NCI-H524 (cell line): ENCODE results near the gene CCAR1.
"Not testable (repeated sequence)": the region's sequence is repeated elsewhere in the genome, so short reads cannot be mapped to it uniquely, and the experiment has no call there.

Experiments used
- DNase-seq, 2 experiments: peaks; one replicate each; lab custom pipeline; 2025; lab: John Stamatoyannopoulos, UW

Gene CCAR1, protein sequence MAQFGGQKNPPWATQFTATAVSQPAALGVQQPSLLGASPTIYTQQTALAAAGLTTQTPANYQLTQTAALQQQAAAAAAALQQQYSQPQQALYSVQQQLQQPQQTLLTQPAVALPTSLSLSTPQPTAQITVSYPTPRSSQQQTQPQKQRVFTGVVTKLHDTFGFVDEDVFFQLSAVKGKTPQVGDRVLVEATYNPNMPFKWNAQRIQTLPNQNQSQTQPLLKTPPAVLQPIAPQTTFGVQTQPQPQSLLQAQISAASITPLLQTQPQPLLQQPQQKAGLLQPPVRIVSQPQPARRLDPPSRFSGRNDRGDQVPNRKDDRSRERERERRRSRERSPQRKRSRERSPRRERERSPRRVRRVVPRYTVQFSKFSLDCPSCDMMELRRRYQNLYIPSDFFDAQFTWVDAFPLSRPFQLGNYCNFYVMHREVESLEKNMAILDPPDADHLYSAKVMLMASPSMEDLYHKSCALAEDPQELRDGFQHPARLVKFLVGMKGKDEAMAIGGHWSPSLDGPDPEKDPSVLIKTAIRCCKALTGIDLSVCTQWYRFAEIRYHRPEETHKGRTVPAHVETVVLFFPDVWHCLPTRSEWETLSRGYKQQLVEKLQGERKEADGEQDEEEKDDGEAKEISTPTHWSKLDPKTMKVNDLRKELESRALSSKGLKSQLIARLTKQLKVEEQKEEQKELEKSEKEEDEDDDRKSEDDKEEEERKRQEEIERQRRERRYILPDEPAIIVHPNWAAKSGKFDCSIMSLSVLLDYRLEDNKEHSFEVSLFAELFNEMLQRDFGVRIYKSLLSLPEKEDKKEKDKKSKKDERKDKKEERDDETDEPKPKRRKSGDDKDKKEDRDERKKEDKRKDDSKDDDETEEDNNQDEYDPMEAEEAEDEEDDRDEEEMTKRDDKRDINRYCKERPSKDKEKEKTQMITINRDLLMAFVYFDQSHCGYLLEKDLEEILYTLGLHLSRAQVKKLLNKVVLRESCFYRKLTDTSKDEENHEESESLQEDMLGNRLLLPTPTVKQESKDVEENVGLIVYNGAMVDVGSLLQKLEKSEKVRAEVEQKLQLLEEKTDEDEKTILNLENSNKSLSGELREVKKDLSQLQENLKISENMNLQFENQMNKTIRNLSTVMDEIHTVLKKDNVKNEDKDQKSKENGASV

DNA sequence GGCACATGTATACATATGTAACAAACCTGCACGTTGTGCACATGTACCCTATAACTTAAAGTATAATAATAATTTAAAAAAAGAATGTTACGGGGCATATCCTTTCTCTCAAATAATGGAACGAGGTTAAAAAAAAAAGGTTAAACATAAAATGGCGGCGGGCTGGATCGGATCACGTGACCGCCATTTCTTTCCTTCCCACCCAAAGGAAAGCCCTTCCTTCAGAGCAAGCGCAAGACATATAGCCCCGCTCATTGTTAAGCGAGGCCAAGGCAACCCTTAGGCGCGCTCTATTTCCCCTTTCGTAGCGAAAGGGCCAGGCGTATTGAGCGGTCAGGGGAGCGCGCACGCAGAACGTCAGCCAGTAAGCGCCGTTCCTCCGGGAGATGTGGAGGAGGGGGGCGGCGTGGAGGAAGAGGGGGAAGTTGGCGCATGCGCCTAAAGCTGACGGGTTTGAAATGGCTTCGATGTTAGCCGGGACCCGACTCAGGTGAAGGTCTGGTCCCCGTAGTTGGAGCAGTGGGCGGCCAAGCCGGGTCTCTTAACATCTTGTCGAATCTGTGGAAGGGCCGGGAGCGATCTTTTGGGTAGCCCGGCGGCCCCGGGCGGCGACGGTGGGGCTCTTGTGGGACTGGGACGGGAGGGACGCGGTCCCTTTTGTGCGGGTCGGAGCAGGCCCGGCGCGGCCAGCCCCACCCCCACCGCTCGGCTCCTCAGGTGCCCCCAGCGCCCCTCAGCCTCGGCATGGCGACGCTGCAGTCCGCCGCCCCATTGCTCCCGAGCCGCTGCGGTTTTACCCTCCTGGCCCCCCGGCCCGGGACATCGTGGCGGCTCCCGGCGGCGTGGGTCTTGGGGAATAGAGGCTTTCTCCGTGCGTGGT, at the start of gene CCAR1:
Gene CCAR1, plus strand, starts transcription at position 447 of the 880 bp plus-strand sequence. CDS start 1,266 bp downstream, outside the sequence.
- peak; percentile 80 to 91 for DNase-seq

- no peak for DNase-seq
These were observed 36.6 kb upstream of the CCAR1 start for GRCh38 chr10:68684413-68684812.

- DNase-seq, result no peak
These were observed 25.0 kb upstream of the CCAR1 start for GRCh38 chr10:68696018-68696417.

DNA sequence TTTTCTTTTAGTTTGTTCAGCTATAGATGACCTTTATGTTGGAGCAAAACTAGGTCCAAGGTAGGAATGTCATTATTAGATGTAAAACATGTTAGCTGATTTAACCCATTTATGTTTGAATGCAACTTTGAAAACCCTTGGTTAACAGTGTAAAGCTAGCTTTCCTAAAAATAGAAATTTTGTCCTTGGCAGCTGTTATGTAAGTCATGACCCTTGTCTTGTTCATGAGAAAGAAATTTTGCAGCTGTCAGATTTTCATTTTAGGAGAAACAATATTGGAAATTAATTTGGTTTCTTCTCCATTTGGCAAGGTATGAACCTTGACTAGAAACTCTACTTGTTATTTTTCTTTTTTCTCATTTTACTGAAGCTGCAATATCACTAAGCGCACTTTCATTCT, 23.9 kb upstream of the CCAR1 start:
- no peak for DNase-seq

DNA sequence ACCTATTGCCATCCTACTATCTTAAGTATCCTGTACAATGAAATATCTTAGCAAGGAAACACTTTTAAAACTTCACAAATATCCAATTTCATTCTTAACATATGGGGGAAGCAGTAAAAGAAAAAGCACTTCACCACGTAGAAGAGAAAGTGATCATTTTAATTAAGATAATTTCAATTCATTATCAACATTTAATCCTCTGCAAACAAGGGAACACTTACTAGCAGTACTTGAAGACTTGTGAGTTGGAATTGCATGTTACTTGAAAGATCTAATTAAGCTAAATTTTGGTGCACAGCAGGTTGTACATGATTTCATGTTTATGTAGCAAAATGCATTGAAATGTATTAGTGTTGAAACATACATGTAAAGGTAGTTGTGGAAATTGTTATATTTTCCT, 20.8 kb upstream of the CCAR1 start:
- peak in 1 of 2 experiments; percentile 14 for DNase-seq

DNA sequence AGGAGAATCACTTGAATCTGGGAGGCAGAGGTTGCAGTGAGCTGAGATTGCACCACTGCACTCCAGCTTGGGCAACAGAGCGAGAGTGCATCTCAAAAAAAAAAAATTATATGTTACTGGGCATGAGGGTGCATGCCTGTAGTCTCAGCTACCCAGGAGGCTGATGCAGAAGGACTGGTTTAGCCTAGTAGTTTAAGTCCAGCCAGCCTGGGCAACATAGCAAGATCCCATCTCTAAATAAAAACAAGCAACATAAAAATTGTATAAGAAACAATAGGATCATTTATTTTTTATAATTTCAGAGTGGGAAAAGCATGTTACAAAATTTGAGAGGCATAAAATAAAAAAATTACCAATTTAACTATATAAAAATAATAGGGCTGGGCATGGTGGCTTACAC, 15.5 kb upstream of the CCAR1 start:
- DNase-seq, result no peak

DNA sequence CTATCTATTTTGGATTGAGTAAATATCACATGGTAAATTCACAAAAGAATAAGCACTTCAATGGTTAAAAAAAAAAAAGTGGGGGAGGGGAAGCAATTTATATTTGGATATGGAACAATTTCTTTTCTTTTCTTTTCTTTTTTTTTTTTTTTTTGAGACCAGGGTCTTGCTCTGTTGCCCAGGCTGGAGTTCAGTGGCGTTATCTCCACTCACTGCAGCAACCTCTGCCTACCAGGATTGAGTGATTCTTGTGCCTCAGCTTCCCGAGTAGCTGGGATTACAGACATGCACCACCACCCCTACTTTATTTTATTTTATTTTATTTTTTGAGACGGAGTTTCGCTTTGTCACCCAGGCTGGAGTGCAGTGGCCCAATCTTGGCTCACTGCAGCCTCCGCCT, 12.1 kb upstream of the CCAR1 start:
- not testable (repeated sequence) for DNase-seq

DNA sequence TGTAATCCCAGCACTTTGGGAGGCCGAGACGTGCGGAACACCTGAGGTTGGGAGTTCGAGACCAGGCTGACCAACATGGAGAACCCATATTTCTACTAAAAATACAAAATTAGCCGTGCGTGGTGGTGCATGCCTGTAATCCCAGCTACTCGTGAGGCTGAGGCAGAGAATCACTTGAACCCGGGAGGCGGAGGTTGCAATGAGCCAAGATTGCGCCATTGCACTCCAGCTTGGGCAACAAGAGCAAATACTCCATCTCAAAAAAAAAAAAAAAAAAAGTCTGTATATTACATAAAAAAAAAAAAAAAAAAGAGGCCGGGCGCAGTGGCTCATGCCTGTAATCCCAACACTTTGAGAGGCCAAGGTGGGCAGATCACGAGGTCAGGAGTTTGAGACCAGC, 8.0 kb upstream of the CCAR1 start:
- not testable (repeated sequence) for DNase-seq

- DNase-seq, result no peak
These were observed 3.6 kb upstream of the CCAR1 start for GRCh38 chr10:68717435-68717834.

GRCh38 chr10:68721673-68722335, 765 bp downstream of the CCAR1 start:
- no peak for DNase-seq

- no peak for DNase-seq
These were observed 4.0 kb downstream of the CCAR1 start for GRCh38 chr10:68725016-68725415.

DNA sequence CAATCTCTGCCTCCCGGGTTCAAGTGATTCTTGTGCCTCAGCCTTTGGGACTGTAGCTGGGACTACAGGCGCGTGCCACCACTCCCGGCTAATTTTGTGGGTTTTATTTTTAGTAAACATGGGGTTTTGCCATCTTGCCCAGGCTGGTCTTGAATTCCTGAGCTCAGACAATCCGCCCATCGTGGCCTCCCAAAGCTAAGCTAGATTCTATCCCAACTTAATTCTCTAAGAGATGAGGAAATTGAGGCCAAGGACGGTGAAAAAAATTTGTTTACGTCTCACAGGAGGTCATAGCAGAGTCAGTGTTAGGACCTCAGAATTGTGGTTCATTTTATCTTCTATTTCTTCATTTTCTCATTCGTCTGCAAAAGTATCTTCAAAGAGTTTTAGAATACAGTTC, 6.1 kb downstream of the CCAR1 start:
- no peak for DNase-seq

DNA sequence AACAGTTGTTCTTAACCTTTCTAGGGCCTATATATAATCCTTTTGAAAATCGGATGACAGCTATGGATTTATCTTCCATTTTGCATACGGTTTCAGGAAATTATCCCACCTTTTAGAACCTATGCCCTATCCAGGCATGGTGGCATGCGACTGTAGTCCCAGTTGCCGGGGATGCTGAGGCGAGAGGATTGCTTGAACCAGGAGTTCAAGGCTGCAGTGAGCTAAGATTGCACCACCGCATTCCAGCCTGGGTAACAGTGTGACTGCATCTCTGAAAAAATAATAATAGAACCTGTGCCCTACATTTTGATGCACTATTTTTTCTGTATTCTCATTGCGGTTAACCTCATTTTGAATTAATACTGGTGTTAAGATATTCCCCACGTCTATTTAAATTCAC, 11.6 kb downstream of the CCAR1 start:
- DNase-seq, result no peak

GRCh38 chr10:68734349-68734748, 13.3 kb downstream of the CCAR1 start:
- DNase-seq, result no peak

DNA sequence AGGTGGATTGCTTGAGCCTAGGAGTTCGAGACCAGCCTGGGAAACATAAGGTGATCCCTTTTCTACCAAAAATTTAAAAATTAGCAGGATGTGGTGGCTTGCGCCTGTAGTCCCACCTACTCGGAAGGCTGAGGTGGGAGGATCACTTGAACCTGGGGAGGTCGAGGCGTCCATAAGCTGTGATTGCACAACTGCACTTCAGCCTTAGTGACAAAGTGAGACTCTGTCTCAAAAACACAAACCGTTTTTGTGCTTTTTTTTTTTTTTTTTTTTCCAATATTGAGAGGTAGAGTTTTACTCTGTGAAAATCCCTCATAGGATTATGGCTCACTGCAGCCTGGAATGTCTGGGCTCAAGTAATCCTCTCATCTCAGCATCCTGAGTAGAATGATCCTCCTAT, 14.1 kb downstream of the CCAR1 start:
- no peak for DNase-seq

DNA sequence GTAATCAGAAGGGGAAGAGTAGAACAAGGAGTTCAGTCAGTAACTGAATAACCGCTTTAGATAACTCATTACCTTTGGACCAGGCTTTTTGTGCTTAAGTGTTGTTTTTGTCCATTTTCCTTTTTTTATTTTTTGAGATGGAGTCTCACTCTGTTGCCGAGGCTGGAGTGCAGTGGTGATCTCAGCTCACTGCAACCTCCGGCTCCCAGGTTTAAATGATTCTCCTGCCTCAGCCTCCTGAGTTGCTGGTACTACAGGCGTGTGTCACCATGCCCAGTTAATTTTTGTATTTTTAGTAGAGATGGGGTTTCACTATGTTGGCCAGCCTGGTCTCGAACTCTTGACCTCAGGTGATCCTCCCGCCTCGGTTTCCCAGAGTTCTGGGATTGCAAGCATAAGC, 14.7 kb downstream of the CCAR1 start:
- not testable (repeated sequence) for DNase-seq

DNA sequence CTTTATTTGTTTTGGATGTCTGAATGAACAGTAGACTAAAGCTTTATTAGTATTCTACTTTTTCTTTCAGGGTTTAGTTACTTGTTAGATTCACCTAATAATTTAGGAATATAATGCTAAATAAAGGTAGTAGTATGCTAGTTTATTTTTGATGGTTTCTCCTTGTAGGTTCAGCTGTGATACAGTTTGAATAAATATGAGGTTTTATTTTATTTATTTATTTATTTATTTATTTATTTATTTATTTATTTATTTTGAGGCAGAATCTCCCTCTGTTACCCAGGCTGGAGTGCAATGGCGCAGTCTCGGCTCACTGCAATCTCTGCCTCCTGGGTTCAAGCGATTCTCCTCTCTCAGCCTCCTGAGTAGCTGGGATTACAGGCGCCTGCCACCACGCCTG, 19.6 kb downstream of the CCAR1 start:
- not testable (repeated sequence) for DNase-seq

GRCh38 chr10:68742397-68742796, 21.4 kb downstream of the CCAR1 start:
- no peak for DNase-seq

- DNase-seq, result no peak
These were observed 31.8 kb downstream of the CCAR1 start for GRCh38 chr10:68752711-68753350.

- DNase-seq, result no peak
These were observed 35.2 kb downstream of the CCAR1 start for GRCh38 chr10:68756246-68756645.
